GM21515 (cell line): ENCODE data around the gene UBR7.
"Not testable (repeated sequence)": the region's sequence is repeated elsewhere in the genome, so short reads cannot be mapped to it uniquely, and the experiment has no call there.

ENCODE experiments used
- ATAC-seq: cut with Tn5 transposase; IDR thresholded peaks from one replicate; pipeline ENCODE4 v1.9.1; 2021; ENCODE audit not compliant: unreplicated experiment

UBR7 gene

GRCh38 chr14:93206793-93207467 lies at the start of gene UBR7, which contains the start of gene GON7:
Gene UBR7, plus strand, starts transcription at chr14:93207256. Its CDS starts 36 bp downstream, at chr14:93207292.
Gene GON7, minus strand, starts transcription at chr14:93207065. Its CDS starts 28 bp downstream, at chr14:93207037.
- ATAC-seq: peak; percentile 83

- ATAC-seq: not testable (repeated sequence)
These were observed 48.7 kb upstream of the UBR7 start for GRCh38 chr14:93158349-93158748.

GRCh38 chr14:93159625-93160352 lies 47.3 kb upstream of the UBR7 start:
- not testable (repeated sequence) for ATAC-seq

GRCh38 chr14:93160353-93160801 lies 46.7 kb upstream of the UBR7 start:
- ATAC-seq: no peak

GRCh38 chr14:93161411-93161940 lies 45.6 kb upstream of the UBR7 start:
- no peak for ATAC-seq

GRCh38 chr14:93163564-93163963 lies 43.5 kb upstream of the UBR7 start:
- ATAC-seq: no peak

GRCh38 chr14:93165271-93166265 lies 41.5 kb upstream of the UBR7 start:
- not testable (repeated sequence) for ATAC-seq

- ATAC-seq: not testable (repeated sequence)
These were observed 38.4 kb upstream of the UBR7 start for GRCh38 chr14:93168610-93169009.

GRCh38 chr14:93169619-93170018 lies 37.4 kb upstream of the UBR7 start:
- ATAC-seq: not testable (repeated sequence)

GRCh38 chr14:93170141-93170540 lies 36.9 kb upstream of the UBR7 start:
- not testable (repeated sequence) for ATAC-seq

- no peak for ATAC-seq
These were observed 35.7 kb upstream of the UBR7 start for GRCh38 chr14:93171376-93171775.

- ATAC-seq: no peak
These were observed 33.1 kb upstream of the UBR7 start for GRCh38 chr14:93173943-93174395.

- not testable (repeated sequence) for ATAC-seq
These were observed 32.3 kb upstream of the UBR7 start for GRCh38 chr14:93174731-93175130.

GRCh38 chr14:93175492-93175891 lies 31.6 kb upstream of the UBR7 start:
- no peak for ATAC-seq

- ATAC-seq: no peak
These were observed 23.3 kb upstream of the UBR7 start for GRCh38 chr14:93183596-93184317.

GRCh38 chr14:93184391-93185348 lies 22.4 kb upstream of the UBR7 start, which contains the start of the genes LYSET and MOAP1:
Gene LYSET, plus strand, starts transcription at chr14:93185317. Its CDS starts 89 bp downstream, at chr14:93185406.
Gene MOAP1, minus strand, starts transcription at chr14:93184897. Its CDS starts 655 bp downstream, at chr14:93184242.
- ATAC-seq: peak; percentile 85

- ATAC-seq: peak; percentile 16
These were observed 21.7 kb upstream of the UBR7 start for GRCh38 chr14:93185349-93185720.

GRCh38 chr14:93186466-93186865 lies 20.6 kb upstream of the UBR7 start:
- no peak for ATAC-seq

GRCh38 chr14:93186956-93187355 lies 20.1 kb upstream of the UBR7 start:
- ATAC-seq: no peak
